ENCODE results near the gene IKZF3.
"Not testable (repeated sequence)": the region's sequence is repeated elsewhere in the genome, so short reads cannot be mapped to it uniquely, and the experiment has no call there.

Gene IKZF3

GRCh38 chr17:39777534-39778365, 86.4 kb downstream of the IKZF3 start:
- DNase-seq: no peak

DNA sequence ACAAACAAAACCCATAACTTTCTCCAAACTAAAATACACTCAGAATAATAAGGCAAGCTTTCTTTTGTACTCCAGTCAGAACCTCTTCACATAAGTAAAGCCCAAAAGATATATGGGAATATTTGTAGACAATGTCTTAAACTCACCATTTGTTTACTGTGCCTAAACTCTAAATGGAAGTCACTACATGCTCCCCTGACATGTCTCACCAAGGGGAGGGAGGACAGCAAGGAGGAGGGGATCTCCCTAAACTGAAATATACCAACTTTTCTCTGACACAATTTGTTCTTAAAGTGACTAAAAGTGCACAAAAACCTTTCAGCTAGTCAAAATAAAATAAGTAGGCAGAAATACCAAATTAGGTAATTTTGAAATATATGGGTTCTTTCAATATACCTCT, 87.9 kb downstream of the IKZF3 start:
- no peak for DNase-seq

- DNase-seq: no peak
Observed at GRCh38 chr17:39775031-39775430, 89.1 kb downstream of the IKZF3 start.

GRCh38 chr17:39774047-39774446, 90.1 kb downstream of the IKZF3 start:
- DNase-seq: no peak

DNA sequence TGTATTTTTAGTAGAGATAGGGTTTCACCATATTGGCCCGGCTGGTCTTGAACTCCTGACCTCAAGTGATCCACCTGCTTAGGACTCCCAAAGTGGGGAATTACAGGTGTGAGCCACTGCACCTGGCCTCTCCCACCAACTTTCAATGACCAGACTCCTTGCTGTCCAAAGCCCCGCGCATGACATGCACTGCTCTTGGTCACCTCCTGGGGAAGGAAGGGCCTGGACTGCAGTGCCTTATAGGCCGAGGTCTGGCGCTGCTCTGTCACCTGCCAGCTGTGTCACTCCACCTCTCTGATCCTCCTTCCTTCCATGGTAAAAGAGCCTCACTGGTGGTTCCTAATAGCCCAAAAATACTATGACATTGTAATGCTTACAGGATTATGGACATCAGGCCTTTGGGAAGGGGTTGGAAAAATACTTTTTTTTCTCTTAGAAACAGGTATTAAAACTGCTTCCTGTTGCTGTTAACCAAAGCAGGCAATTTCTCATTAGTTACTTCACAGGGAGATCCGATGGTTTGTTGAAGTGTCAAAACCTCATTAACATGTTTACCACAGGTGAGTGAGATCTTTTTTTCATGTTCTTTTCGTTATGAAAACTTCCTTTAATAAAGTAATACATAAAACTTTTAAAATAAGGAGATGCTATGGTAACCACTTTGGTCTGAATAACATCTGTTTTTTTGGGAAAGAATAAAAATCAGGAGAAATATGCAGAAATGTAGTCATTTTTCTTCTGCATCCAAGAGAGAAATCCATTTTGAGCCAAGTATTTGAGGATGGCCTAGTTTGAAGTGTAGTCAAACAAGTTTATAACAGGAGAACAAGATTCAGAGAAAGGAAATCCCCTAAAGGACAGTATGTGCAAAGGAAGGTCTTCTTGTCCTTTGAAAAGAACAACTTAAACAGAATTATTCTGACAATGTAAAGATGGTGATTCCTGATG, 90.9 kb downstream of the IKZF3 start:
- DNase-seq: no peak

GRCh38 chr17:39772415-39772814, 91.7 kb downstream of the IKZF3 start:
- no peak for DNase-seq

DNA sequence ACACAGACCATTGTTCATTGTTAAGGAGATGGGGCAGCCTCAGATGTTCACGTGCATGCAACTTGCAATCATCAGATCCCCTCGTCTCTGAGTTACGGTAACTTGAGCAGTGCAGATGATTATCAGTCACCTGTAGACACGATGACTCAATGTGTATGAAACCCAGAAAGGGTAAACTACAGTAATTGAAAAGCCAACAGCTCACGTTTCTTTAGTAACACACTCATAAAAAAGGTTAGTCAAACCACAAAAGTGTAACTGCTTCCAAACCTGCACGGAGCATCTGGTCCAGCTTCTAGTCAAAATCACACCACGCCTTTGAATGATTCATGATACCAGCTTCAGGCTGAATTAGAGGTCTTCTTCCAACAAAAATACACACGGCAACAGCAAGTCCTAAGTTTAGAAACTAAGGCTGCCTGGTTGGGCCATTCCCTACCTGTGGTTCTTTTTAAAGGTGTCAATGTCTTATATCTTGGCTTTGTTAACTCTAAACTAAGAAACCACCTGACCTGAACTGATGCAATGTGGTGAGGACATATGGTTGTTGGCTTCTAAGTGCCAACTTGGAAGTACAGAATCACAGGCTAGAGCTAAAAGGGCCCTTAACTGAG, 94.0 kb downstream of the IKZF3 start:
- peak; percentile 47 to 85 for DNase-seq

DNA sequence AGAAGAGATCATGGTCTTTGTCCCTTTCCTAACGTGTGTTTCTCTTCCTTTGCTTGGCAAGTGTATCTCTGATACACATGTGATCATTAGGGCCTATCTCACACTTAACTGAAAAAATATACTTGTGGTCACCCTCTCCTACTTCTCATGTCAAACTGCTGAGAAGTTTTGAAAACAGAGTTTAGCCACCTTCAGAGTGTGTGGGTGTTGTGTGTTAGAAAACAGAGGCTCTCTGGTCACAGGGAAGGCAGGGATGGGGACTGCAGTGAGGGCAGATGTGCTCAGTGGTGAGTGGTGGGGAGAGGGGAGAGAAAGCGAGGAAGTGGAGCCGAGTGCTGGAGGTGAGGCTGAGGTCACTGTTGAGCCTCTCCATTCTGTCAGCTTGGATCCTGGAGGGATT, 97.0 kb downstream of the IKZF3 start:
- DNase-seq: no peak

DNA sequence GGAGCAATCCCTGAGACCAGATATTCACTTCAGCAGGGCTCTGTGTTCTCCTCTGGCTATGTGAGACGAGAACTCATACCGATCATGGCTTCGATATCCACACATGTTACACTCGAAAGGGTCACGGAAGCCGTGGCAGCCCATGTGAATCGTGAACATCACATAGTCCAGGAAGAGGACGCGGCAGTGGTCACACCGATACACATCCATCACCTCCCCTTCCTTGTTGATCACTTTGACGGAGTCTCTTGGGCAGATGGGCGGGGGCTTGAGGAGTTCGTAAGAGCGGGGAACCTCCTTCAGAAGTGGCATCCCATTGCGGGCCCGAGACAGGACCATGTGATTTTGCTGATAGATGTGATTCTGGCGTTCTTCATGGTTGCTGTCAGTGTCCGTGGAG, 98.3 kb downstream of the IKZF3 start:
- DNase-seq: no peak

GRCh38 chr17:39765175-39765574, 98.9 kb downstream of the IKZF3 start:
- no peak for DNase-seq

- not testable (repeated sequence) for DNase-seq
Observed at GRCh38 chr17:39764171-39764570, 99.9 kb downstream of the IKZF3 start.

DNA sequence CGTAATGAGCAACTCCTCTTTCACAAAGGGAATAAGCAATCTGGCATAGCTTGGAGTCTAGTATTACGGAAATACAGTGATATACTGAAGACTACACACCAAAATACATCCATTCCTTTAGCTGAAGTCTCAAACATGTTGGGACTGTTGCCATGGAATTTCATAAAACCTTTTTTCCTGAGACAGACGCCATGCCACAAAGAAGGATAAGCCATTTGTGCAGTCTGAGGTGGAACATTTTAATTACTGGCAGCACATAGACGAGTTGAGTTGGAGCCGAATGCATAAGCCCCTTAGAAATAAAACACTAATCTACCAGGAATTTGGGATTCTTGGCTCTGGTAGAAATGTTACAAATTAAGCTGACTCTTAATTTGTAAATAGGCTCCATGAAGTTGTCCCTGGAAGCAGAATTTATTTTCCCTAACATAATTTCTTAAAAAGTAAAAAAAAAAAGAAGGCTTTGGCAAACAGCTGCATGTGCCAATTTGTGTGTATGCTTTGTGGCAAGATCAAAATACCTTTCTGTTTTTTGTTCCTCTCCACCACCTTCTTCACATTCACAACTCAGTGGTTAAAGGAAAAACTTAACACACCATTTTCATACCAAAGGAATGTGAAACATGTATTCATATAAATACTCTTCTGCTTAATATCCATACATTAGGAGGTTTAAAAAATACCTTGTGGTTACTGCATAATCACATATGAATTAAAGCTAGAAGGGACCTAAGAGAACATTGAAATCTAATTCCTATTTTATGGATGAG, 100.9 kb downstream of the IKZF3 start:
- no peak for DNase-seq

GRCh38 chr17:39761861-39762496, 102.1 kb downstream of the IKZF3 start:
- no peak for DNase-seq

GRCh38 chr17:39759204-39759603, 104.9 kb downstream of the IKZF3 start:
- no peak for DNase-seq

GRCh38 chr17:39757931-39758873, 105.9 kb downstream of the IKZF3 start:
- no peak for DNase-seq

- no peak for DNase-seq
Observed at GRCh38 chr17:39757176-39757662, 106.9 kb downstream of the IKZF3 start.

- DNase-seq: no peak
Observed at GRCh38 chr17:39756380-39757079, 107.6 kb downstream of the IKZF3 start.

DNA sequence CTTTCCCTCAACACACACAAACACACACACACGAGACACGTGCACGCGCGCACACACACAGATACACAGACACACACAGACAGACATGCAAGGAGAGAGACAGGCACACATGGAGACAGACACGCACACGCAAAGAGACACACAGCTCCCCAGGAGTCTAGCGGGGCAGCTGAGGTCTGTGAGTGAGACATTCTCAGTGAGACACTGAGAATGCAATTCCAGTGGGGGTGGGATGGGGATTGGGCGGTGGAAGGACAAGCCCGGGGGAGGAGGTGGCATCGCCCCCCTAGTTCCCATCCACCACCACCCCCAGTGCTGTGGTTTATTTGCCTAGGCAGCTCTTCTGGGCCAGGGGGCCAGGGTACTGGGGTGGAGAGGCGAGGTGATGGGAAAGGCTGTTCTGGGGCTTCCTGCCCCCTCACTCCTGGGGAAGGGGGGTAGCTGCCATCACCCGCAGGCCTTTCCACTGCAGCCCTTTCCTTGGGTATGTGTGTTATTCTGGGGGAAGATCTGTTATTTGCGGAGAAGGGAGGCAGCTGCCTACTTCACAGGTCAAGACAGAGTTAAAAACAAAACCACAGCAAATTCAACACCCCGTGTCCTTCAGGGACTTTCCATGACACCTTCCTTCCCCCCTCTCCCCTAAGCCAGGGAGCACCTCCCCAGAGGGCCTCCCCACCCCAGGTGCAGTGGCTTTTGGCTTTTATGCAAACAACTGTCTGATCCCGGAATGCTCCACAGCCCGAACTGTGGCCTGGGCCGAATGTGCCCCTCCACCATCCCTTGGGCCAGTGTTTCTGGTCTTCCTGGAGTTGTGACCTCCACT, 108.3 kb downstream of the IKZF3 start:
- DNase-seq: no peak

DNA sequence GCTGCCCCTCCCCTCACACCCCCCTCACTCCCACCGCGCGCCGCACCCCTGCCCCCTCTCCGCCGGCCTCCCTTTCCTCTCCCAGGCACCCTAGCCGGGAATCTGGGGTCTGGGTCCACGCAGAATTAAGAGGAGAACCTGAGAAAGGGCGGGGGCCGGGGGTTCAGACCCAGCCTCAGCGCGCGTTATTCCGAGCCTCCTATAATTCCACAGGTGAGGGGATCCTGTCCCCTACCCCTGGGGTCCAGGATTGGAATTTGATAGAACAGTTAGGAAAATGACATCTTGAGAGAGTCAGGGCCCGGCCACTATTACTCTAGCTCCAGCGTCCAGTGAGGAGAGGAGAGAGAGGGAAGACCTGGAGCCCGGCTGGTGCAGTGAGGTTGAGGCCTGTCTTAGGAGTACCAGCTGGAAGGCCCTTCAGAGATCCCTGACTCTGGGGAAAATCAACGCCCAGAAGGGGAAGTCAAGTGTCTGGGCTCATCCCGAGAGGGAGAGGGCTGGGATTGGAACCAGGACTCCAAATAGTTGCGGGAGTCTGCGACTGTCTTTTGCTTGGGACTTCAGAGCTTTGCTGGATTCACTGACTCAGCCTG, 109.1 kb downstream of the IKZF3 start:
- no peak for DNase-seq

Measured in NCI-H2081 (cell line).